COLO668 (cell line): ENCODE results near the gene NUDT3.

Source experiments
- DNase-seq: peaks from one replicate; lab custom pipeline; 2025; ENCODE audit not compliant: unreplicated experiment; lab: John Stamatoyannopoulos, UW

The NUDT3 gene

DNA sequence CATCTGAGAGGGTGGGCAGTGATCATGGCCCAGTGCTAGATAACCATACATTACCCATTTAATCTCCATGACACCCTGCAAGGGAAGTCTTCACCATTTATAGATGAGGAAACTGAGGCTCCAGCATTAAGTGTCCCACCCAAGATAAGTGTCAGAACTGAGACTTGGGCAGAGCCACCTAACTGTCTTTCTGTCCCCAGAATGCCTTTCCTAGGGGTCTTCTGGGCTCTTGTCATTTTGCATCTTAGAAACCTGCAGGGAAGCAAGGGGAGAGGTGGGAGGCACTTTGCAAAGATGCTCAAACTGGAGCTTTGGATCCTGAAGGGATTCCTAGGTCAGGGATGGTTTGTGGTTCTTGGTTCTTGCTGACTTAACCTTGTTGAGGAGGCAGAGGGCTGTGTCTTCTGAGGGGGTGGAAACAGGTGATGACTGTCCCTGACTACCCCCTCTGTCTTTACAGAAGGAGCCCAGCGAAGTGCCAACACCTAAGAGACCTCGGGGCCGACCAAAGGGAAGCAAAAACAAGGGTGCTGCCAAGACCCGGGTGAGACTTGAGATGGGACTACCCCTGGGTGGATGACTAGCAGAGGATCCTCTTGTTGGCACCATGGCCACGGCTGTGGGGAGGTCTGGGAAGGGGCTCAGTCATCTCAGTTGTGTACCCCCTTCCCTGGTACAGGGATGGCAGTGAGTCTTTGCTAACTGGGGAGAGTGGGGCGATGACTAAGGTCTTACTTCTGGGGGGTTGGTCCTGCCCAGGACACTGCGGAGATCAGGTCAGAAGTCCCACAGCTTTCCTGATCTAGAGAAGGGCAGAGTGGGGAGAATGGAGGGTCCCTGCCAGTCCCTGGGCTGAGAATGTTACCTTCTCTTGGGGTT lies 150.0 kb downstream of the NUDT3 start:
- no peak for DNase-seq

DNA sequence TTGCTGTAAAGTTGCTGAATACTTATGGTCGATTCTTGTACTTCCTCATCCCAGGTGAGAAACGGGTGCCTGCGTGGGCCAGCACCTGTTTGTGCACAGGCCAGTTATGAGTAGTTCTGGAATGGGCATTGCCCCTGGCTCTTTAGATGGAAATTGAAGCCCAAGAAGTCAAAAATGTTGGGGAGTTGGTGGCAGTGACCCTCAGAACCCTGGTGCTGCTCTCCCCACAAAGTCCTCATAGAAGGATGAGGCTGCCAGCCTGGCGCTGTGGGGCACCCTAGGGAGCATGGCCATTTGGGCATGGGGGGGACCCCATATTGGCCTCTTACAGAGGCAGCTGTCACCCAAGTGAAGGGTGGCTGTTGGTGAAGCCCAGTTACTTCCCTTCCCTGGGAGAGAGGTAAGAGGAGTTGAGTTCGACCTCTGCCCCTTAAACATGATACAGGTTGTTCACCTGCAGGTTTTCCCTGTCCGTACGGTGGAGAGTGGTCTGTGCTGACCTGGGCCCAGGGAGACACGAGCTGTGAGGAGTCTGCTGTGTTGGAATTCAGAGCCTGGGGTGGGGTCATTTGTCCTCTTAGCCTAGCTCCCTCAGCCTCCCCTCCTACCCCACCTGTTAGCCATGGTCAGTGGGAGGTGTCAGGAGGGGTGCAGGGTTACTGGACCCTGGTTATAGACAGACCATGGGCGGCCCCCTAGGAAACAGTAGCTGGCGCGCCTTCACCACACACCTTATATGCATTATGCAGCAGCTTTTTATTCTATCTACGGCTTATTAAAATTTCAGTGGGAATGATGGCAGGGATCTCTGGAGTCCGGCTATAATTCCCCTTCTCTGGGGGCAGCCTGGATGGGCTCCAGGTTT lies 150.9 kb downstream of the NUDT3 start:
- DNase-seq: no peak

DNA sequence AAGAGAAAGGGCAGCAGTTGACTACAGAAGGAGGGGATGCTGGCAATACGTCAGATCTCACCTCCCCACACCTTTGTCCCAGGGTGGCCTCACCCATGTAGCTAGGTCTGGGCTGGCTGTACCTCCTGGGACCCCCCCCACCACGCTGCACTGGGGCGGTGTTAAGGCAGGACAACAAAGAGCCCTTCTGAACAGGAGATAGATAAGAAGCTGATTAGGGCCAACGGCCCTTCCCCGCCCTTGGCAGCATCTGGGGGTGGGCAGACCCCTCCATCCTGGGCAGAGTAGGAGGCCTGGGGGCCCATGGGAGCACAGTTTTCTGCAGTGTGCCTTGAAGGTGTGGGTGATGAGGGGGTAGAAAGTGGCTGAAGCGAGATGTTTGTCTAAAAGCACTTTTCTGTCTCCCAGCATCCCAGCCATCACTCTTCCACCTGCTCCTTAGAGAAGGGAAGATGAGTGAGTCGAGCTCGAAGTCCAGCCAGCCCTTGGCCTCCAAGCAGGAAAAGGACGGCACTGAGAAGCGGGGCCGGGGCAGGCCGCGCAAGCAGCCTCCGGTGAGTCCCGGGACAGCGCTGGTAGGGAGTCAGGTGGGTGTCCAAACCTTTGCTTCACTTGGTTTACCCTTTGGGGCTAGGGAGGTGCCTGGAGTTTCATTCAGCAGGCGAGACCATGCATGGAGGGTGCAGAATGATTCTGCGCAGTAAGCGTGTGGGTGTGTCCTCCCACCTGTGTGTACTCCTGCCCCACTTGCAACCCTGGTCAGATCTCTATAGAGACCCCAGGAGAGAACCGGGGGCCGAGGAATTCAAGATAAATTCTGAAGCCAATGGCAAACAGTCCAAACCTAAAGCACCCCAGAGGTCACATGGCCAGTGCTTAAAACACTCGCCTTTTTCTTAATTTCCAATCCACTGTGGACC lies 151.9 kb downstream of the NUDT3 start:
- DNase-seq: no peak

DNA sequence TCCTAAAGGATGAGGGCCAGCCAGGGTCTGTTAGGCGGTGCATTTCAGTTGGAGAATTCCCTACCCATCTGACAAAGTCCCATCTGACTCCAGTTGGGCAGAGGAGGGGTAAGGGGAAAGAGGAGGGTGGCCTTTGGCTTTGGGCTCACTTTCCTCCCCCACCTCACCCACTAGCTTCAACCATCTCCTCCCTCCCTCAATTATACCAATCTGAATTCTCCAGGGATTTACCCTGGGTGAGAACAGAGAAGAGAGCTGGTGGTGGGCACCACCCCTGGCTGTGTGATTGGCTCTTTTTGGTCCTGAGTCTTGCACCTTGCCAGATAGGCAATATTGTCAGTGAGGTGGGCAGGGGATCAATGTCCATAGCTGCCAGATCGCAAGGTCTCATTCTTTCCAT lies 152.6 kb downstream of the NUDT3 start:
- no peak for DNase-seq

DNA sequence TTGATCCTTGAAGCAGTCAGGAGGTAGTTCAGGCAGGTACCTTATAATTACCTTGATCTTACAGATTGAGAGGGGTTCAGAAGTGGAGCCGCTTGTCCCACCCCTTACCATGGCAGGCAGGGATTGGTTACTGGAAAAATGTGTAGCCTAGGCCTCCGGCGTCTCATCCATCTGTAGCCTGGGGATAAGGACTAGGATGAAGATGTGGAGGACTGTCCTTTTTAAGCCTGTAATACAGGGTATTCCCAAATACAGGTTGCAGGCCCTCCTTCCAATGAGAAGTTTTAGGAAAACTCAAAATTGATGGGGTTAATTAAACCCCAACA lies 153.0 kb downstream of the NUDT3 start:
- no peak for DNase-seq

DNA sequence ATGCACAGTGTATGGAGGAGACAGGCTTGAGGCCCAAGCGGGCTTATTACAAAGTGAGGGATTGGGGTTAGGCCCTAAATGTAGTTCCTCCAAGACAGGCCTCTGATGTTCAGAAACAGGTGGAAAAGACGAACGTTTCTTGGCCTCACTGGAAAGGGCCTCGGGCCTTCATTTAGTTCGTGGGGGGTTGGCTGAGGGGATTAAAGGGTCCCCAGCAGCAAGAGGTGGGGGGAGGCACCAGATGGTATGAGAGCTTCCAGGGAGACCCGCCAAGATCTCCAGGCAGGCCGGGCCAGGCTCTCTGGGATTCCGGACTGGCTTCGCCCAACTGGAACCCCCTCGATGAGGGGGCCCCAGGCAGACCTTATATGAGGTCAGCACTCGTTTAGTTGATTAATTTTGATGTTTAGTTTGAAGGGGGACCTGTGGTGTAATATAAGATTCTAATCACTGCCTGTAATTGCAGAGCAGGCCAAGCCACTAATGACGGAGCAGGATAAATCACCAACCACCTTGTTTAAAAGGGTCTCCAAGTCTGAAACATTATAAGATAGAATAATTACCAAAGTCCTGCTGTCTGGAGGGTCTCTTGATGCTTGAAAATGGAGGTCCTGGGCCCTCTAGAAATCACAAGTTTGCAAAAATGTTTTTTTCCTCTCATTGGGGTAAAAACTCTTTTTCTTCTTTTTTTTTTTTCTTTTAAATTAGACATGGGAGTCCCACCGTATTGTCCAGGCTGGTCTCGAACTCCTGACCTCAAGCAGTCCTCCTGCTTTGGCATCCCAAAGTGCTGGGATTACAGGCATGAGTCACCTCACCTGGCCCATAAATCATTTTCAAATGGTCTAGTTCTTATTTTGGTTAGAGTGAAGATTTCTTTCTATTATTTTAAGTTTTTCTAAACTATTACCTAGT lies 153.6 kb downstream of the NUDT3 start:
- no peak for DNase-seq

DNA sequence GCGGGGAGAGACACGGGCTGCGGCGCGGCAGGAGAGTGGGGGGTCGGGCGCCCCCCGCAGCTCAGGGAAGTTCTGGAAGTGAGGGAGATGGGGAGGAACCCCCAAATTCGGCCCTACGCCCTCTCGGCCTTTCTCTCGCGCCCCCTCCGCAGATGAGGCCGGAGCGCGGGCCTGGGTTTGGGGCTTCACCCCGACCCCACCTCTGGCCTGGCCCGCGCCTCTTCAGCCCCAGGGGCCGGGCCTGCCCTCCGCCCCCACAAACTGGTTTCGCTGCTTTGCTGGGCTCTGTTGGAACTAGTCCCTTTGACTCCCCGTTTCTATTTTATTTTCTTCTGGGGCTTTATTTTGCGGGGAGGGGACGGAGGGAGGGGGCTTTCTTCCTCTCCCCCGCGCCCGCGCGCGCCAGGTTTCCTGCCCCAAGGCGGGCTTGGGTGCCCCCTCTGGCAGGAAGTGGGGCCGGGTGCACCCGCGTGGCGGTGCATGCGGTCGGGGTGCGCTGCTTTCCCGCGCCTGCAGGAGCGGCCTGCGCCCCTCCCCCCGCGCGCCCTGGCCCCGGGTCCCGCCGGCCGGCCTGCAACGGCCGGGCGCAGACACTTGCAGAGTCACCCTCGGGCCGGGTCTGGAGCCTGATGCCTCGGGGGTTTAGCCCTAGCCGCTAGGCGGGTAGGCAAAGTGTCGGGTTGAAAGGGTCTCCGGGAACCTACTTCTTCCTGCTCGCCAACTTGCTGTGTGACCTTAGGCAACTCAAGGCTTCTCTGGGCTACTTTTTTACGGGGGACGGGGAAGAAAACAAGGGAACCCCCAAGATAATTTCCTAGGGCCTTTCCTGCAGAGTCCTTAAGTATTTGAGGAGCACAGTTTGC lies 154.5 kb downstream of the NUDT3 start:
- DNase-seq: peak; percentile 82

DNA sequence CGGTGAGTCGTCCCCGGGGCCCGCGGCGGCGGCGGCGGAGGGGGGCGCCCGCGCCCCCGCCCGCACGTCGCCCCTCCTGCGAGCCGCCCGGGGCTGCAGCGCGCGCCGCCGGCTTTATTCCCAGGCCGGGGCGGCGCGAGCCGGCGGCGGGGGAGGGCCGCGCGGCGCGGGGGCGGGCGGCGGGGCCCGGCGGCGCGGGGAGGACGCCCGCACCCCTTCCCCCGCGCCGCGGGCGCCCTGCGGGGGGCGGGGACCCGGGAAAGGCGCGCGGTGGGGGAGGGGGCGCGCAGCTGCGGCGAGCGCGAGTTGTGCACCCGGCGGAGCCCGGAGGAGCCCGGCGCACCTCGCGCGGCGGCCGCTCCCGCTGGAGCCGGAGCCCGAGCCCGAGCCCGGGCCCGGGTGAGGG lies 155.2 kb downstream of the NUDT3 start:
- DNase-seq: peak; percentile 60

DNA sequence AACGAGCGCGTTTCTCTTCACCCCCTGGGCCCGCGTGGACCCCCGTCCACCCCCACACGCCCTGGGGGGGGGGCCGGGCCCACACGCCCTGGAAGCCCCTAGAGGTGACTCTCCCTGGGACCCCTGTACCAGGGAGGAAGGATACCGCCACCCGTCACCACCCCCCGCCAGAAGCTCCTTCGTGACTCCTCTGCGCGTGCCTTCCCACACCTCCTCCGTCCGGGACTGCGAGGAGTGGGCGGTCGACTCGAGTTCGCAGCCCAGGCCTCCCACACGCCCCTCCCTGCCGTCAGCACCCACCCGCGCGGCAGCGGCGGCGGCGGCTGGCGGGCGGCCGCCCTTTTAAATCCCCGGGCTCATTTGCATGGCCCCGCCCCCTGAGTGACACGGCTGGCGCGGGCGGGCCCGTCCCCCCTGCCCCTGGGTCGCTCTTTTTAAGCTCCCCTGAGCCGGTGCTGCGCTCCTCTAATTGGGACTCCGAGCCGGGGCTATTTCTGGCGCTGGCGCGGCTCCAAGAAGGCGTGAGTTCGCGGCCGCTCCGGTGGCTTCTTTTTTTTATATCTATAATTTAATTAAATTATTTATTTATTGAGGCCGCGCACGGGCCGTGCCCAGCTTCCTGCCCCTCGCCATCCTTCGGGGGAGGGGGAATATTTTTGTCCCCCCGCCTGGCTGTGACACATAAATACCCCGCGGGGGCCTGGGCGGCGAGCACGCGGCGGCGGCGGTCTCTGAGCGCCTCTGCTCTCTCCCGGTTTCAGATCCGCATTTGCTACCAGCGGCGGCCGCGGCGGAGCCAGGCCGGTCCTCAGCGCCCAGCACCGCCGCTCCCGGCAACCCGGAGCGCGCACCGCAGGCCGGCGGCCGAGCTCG lies 155.8 kb downstream of the NUDT3 start, which contains the start of gene HMGA1:
TSS of gene HMGA1 (plus strand) at position 431 of the 873 bp plus-strand sequence. CDS start 3,908 bp downstream, outside the sequence.
- DNase-seq: peak; percentile 90

DNA sequence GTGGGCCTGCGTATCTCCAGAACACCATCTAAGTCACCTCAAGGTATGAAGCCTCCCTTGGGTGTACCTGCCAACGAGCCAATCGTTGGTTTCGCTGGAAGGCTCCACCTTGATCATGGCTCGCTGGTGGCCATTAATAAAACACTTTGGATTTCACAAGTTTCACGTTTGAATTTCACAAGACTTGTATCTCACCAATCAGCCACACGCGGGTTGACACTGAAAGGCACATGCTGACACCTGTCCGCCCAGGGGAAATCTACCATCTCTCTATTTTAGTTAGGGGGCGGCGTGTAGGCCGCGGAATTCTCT lies 156.4 kb downstream of the NUDT3 start:
- DNase-seq: no peak

DNA sequence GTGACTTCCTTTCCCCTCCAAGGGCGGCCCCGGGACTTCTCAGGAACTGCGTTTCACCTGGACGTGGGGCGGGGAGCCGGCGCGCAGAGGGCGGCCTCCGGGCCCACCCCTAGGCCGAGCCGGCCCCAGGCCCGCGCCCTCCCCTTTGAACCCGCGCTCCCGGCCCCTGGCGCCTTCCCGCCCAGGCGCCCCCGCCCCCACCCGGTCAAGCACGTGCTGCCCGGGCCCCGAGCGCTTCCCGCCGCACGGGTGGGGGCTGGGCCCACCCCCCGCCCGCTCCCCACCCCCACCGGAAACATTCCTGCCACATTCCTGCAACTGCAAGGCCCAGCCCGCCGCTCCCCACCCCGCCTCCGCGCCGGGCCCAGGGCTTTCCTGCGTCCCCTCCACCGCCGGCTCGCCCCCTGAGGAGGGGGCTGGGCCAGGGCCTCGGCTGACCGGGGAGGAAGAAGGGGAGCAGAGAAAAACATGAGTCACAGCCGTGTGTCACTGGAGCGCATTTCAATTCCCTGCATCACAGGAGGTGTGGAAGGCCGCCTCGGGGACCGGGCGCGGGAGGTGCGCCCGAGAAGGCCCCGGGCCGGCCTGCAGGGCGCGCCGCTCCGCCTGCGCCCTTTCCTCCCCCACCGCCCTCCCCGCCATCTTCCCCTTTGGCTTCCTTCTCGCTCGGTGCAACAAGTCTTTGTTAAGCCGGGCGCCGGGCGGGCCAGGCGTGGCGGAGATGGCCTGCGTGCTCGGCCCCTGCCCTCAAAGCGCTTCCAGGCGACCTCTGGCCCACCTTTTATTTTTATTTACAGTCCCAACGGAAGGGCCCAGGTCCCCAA lies 156.9 kb downstream of the NUDT3 start:
- no peak for DNase-seq

DNA sequence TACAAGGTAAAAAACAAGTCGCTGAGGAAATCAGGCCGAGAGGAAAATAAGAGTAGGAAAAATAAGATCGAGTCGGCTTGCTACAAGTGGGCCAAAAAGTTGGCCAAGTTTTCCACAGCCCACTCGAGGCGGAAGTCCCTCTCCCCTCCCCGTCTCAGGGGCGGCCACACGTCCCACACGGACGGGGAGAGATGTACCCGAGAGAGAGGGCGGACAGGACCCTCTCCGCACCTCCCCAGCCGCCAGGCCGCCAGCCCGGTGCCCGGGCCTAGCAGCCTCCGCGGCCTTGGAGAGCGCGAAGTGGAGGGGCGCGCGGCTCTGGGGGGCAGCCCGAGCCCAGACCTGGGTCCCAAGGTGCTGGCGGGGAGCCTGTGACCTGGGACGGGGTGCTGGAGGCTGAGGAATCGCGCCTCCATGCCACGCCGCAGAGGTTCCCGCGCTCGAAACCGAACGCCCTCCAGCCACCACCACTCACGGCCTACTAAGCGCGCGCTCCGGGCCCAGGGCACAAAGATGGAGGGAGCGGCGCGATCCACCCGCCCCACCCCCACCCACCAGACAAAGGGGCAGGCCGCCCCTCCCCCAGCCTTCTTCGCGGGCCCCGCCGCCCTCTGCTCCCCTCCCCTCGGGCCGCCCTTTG lies 157.7 kb downstream of the NUDT3 start:
- no peak for DNase-seq

DNA sequence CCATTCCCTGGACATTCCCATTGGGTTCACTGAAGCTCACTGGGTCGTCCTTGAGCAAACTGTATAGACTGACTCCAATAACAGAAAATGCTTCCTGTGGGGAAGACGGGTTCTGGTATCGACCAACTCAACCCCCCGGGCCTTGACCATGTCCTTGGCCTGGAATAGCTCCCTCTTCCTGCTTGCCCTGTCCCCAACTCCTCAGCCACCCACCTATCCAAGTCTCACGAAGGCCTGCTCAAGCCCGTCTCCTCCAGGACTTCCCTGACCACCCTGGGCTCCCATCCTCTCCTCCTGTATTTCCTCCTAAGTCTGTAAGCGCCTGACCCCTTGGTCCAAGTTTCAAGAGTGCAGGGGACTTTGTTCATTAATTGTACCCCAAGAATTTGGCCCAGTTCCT lies 158.6 kb downstream of the NUDT3 start:
- no peak for DNase-seq

DNA sequence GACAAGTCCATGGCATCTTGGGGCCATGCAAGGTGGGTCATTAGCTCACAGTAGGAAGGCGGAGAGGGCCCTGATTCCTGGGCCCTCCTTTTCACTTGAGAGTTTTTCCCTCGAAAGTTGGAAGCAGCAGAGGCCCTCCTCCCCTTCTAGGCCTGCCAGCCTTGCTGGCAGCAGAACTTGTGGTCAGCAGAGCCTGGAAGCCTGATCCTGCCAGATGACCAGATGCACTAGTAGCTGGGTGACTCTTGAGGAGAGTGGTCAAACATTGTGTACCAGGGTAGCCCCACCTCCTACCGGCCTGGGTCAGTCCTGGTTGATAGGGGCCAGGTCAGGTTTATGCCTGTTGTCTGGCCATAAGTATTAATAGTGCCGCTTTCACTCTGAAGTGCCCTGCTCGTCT lies 159.6 kb downstream of the NUDT3 start:
- DNase-seq: no peak

DNA sequence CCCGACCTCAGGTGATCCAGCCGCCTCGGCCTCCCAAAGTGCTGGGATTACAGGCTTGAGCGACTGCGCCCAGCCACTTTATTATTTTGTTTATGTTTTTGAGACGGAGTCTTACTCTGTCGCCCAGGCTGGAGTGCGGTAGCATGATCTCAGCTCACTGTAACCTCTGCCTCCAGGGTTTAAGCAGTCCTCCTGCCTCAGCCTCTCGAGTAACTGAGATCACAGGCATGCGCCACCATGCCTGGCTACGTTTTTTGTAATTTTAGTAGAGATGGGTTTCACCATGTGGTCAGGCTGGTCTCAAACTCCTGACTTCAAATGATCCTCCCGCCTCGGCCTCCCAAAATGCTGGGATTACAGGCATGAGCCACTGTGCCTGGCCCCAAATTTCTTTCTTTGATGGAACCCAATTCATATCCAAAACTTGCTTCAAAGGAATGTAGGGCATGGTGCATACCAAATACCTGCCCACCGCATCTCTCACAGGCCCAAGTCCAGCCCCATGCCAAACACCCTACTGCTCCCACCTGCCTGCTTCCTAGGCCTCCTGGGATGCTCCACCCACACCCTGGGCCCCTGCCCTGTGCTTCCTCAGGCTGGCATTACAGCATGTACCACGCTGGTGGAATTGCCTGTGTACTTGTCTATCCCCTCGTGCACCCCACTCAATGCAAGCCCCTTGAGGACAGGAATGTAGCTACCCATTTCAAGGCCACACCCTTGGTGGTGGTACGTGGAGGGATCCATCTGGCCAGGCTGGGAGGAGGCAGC lies 160.7 kb downstream of the NUDT3 start:
- no peak for DNase-seq

DNA sequence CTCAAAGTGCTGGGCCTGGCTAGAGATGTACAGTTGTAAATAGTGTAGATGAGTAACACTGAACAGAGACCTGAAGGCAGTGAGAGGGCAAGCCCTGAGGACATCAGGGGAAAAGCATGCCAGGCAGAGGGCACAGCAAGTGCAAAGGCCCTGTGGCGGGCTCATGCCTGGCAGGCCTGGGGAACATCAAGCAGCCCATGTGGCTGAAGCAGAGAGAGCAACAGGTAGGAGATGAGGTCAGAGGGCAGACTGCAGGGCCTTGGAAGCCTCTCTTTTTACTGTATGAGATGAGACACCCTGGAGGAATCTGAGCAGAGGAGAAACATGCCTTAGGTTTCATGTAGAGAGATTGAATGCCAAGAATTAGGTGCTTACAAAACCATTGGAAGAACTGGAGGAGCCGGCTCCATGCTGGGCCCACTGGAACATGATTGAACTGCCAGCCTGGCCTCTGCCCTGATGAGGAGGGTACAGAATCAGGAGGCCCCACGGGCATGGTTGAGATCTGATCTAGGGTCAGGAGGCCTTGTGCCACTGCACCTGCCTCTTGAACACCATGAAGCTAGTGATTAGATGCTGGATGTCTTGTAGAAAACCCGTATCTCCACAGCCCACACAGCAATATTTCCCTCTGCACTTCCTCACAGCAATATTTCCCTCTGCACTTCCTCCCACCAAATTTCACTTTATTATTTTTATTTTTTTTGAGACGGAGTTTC lies 161.7 kb downstream of the NUDT3 start:
- no peak for DNase-seq
